Keratinocyte (primary cell): ENCODE measurements around the gene SCAF8.

Experiments used
- CTCF ChIP-seq, 3 experiments: IDR thresholded peaks in 1 of 3; conservative IDR thresholded peaks in 1 of 3; optimal IDR thresholded peaks in 1 of 3; 2 replicates in 2 of 3; 3 replicates in 1 of 3; pipeline versions ENCODE3 to v1.5.1; 2011; ENCODE audit warnings: low read length in 3 of 3, mild to moderate bottlenecking in 3 of 3, moderate library complexity in 2 of 3, control low read depth in 1 of 3, inconsistent platforms in 1 of 3; ENCODE audit not compliant: insufficient read depth in 2 of 3; ENCODE audit errors: extremely low read depth in 1 of 3
- EZH2 ChIP-seq: IDR thresholded peaks from one replicate; pipeline ENCODE4 v1.6.1; 2012; ENCODE audit warnings: inconsistent platforms, mild to moderate bottlenecking, low read length, moderate library complexity

DNA sequence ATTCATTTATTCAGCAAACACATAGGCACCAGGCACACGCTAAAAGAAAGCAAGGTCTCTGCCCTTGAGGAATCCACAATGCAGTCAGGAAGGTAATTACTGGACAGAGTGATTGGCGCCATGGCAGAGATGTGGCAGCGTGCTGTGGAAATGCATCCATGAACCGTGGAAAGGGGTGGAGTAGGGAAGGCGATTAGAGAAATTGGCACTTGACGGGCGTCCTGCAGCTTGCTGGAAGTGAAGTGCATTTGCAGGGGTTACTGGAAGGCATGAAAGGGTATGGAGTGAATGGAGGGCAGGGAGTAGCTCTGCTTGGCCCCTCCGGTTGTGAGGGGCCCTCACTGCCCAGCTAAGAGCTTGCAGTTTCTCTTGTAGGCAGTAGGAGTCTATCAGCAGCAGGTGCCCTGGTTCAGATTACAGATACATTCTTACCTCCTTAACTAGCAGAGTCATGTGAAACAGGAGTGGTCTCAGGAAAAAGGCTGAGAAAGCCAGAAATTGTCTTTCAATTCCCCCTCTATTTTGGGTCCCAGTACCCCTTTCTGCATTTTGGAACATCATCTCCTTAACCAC is 139.4 kb downstream of the SCAF8 start:
- TF ChIP-seq CTCF (optimal IDR thresholded peaks at IDR 0.05 in 1 of 3, IDR thresholded peaks at IDR 0.05 in 1 of 3, conservative IDR thresholded peaks at IDR 0.05 in 1 of 3; ENCODE audit: extremely low read depth in 1 of 3, insufficient read depth in 2 of 3, low read length in 3 of 3) (no peak), EZH2 (no peak)
